HG02588 (cell line): ENCODE measurements around the gene TPP2.

ENCODE experiments used
- ATAC-seq: cut with Tn5 transposase; IDR thresholded peaks from one replicate; pipeline ENCODE4 v1.9.1; 2021; ENCODE audit warnings: mild to moderate bottlenecking, moderate library complexity; ENCODE audit not compliant: unreplicated experiment

Gene TPP2

DNA sequence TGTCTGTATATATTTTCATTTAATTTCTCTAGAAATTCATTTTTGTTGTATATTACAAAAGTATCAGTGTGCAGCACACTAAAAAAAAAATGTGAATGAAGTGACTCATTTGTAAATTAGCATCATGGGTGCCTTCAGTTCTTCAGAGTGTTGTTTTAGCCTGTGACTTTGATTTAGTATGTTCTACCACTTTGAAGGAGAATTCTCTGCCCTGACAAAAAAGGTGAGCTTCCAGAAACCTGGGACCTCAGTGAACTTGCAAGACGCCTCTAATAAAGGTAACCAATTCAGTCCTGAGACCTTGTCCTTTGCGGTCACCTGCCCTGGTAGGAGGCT, 95.7 kb downstream of the TPP2 start:
- no peak for ATAC-seq

DNA sequence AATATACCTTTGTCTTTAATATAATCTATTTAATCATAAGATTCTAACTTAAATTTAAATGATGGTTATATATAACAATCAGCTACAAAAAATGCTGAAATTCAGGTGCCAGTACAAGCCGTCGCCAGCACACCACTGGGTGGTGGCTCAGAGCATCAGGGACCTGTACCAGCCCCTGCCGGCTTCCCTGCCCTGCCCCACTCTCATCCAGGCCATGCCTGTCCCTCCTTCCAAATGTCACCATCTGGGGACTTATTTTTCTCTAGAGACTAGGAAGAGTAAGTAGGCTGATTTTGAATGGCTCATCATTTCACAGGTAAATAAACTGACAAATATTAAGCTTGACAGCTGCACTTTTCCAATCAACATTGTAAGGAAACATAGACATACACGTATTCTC, 96.5 kb downstream of the TPP2 start:
- no peak for ATAC-seq

DNA sequence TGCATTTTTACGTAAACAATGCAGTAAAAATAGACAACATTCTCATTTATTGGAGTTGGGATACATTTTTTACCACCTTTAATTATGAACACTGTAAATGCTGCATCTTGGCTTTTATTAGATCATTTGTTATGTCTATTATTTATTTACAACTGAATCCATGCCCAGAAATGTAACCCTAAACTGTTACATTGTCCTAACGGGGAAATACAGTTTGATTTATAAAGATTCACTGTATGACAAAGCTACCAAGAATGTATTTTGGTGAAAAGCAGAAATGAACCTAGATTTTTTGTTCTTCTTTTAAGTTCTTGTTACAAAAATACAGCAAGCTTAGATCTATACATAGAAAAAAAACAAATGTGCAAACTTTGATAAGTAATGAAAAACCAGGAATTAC, 97.0 kb downstream of the TPP2 start:
- no peak for ATAC-seq

DNA sequence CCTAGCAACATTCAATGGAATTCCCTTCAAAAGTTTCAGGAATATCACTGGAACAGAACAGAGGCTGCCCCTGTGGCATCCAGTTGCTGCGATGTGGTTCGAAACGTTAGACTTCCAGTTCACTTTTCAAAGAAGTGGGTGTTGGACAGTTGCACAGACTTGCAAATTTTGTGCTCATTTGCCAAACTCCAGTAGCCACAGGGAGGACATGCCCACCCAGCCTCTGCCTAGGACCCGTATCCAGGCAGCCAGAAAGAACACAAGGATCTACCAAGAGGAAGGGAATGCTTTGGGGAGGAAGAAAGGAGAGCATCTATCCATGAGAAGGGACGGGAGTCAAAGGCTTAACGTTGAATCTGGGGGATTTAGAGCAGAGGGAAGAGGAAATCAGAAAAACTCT, 98.2 kb downstream of the TPP2 start, which contains the start of gene METTL21C:
METTL21C (minus strand) TSS at position 108 of the 400 bp plus-strand sequence. CDS start 546 bp downstream, outside the sequence.
- no peak for ATAC-seq

DNA sequence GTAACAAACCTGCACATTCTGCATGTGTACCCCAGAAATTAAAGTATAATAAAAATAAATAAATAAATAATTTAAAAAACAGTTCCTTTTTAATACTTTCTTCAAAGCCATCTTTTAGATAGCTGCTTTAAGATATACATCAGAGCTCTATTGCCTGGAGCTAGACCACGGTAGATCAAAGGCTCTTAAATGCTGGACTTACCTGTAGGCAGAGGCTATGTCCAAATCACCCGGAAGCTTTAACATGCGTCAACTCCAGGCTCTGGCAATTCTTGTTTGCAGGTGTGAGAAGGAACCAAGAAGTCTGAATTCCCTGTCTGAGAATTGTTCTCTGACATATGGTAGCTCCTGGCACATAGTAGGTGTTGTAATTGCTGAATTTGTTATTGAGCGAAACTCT, 99.7 kb downstream of the TPP2 start:
- ATAC-seq = no peak

DNA sequence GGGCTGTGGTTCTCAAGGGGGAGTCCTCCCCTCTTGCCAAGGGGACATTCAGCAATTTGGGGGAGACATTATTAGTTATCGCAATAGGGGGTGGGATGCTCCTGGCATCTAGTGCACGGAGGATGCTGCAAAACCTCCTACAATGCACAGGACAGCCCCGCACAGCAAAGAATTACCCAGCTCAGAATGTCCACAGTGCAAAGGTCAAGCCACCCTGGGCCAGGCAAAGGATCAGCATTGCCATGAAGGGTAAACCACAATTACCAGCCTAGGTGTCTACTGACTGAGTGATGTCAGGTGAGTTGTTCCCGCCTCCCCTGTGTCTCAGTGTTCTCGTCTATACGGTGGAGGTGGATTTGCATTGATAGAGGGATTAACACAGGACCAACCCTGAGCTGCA, 100.5 kb downstream of the TPP2 start:
- ATAC-seq = no peak

DNA sequence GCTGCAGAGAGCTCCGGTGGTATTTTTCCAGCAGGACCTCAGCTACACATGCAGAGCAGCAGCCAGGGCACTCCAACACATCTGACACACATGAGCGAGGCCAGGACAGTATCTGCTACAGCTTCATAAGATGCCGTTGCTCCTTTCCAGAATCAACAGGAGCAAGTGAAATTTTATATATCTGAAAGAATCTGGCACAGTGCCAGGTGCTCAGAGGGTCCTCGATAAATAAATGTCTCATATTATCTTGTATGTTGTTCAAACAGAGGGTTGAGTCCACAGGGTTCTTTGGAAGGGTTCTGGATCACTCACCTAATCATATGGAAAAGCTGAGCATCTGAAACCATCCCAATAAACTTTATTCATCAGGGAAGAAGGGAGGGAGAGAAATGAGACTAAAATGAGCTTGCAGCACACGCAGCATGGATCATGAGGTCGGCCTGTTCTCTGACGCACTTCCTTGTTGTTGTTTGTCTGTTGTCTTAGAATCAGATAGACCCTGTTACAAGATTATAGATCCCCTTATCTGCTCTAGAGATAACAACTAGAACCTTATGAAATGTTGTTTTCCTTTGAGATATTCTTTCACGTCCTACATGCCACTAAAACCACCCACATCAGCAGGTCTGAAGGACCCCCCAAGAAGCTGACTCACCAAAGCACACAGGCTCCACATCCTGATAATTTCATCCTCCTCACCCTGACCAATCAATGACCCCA, 101.3 kb downstream of the TPP2 start:
- no peak for ATAC-seq

DNA sequence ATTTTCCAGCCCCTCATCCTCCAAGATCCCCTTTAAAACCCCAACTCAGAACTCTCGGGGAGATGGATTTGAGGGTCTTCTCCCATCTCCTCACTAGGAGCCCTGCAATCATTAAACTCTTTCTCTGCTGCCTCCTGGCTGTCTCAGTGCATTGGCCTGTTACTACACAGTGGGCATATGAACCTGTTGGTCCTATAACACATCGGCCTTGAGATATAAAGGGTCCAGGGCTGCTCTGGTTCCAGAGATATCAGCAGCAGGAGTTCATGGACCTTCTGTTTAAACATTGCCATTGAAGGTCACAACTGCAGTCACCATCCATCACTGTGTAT, 101.8 kb downstream of the TPP2 start:
- no peak for ATAC-seq

DNA sequence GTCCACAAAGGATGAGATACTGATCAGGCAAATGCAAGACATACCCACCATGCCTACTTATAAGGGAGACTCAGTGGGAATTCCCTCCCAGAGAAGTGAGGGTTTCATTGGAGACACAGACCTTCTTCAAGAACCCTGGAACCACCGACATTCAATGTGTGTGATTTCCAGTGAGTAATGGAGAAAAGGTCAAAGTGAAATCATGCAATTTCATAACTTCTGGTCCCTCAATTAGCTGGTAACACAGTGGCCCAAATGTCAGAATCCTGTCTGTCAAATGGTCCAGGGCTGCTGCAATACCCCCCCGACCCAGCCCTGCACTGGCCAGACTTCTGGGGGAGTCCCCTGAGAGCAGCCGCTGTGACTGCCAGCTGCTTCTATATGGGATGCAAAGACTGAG, 102.7 kb downstream of the TPP2 start:
- ATAC-seq = no peak

DNA sequence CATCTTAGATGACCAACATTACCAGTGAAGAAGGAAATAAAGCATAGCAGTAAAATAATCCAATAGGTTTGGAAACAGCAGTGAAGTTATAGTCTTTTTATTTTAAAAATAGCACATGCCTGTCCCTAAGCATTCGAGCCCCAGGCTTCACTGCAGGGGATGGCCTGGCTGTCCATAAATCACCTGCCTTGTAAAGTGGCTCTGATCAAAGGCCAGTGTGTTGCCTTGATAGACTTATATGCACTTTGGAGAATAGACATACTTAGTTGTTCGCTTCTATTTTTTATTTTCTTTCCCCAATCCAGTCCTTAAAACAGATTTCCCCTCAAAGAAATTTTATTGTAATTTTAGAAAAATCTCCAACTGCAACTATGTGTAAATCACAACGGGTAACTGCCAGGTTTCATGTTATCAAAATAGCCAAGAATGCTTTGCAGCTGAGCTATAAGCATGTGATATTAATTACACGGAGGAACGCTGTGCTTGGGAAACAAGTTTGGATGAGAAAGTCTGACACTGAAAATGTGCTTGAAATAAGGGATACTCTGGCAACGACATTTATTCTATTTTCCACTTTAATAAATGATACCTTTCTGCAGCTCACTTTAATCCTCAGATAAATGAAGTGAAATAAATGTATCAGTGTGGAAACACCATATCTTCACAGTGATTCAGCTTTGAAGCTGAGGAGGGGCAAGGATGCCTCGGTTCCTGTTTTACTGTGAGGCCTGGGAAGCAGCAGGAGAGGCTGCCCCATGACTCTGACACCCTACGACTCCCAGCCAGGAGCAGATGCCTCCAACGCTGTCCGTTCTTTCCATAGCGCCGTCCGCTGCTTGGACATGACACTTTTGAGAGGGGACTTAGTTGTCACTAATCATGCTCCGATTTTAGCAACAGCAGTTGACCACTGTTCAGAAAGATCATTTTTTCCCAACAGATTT, 103.6 kb downstream of the TPP2 start:
- ATAC-seq = no peak

DNA sequence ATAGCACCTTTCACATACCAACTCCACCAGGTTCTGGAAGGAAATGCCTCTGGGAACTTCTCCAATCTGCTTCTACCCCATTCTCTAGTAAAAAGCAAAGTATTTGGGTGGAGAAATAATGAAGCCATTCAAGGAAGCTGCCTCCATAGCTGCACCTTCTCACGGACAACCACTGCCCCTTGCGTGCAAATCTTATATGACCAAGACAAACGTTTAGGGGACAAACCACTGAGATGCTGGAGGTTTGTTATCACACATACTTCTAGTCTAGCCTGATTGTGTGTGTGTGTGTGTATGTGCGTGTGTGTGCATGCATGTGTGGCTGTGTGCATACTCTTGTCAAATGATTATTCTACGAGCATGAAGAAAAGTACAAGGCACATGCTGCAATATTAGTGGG, 104.5 kb downstream of the TPP2 start:
- no peak for ATAC-seq

DNA sequence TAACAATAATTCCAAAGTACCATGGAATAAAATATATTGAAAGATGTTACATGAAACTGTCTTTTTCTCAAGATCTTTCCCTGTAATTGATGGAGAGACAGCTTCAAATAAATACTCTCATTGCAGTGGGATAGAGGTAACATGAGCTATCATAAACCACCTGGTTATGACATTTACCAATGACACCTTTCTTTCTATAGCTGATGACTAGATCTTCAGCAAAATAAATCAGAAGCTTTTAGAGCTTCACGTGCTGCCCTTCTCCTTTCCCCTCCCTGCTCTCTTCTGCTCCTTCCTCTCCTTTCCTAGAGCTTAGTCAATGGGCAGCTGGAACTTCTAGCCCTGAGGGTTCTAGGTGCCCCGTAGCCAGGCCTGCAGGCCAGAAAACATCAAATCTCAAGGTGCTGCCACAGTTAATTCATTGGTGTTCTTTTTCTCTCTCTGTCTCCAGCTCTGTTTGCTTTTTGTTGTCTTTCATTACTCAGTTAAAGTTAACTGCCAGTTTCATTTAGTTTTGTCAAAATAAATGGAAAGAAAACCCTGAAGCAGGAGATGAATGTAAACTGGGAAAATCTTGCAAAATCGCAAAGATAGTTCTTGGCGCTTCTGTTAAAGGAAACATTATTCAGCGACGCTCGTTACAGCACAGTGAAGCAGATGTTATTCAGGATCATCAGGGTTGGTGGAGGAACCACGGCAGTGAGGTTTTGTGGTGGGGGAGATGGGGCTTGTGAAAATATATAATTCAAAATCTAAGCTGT, 106.4 kb downstream of the TPP2 start:
- ATAC-seq = no peak

DNA sequence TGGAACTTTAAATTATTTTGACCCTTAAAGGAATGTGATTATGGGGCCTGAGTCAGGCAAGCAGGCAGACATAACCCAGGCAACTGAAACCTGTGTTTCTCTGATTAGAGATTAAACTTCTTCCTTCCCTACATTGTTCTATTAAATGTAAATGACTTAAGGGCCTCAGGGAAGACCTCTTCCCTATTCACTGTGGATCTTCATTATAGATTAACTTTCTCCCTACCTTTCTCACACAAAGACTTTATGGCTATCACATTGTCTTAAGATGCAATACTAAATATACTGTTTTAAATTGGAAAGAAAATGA, 106.9 kb downstream of the TPP2 start:
- no peak for ATAC-seq

DNA sequence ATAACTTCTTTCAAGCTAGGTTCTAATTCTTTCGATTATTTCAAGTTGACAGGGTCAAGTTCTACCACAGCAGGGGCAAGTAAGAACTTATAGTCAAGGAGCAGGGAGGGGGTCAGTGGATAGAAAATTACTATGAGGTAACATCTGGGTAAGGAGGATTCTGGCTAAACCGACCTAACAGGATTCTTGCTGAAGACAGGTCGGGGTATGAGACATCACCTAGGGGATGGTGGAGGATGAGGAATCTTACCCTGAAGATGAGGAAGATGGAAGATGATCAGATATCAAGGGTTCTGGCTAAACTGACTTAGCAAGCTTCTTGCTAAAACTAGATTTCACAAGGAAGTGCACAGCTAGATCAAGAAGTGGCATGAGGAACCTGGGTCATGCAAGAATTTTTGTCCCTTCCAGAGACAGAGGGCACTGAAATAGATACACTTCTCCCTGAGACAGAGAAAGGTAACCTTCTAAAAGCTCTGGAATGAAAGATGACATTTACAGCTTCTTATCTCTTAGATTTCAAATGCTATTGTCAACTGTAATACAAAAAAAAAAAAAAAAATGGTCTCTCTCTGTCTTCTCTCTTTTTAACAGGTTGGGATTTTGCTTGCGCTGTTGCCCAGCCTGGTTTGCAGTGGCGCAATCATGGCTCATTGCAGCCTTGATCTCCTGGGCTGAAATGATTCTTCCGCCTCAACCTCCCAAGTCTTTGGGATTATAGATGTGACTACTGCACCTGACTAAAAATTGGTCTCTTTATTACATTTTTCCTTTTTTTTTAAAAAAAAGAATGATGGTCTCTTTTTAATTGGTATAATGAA, 107.7 kb downstream of the TPP2 start:
- no peak for ATAC-seq

DNA sequence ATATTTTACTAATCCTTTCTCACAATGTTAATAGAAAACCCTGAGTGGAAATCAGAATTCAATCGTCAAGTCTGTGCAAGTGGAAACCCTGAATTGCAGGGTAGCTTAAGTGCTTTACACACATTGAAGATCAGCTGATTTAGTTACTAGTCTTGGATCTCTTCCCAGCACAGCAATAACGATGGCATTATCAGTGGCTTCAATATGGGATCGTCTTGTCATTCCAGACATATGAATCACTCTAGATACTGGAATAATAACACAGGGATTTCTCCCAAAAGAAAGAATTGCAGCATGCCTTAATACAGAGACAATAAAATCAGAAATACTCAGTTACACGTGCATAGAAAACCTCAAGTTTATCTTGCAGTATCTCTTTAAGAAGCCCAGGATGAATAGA, 110.7 kb downstream of the TPP2 start:
- no peak for ATAC-seq

DNA sequence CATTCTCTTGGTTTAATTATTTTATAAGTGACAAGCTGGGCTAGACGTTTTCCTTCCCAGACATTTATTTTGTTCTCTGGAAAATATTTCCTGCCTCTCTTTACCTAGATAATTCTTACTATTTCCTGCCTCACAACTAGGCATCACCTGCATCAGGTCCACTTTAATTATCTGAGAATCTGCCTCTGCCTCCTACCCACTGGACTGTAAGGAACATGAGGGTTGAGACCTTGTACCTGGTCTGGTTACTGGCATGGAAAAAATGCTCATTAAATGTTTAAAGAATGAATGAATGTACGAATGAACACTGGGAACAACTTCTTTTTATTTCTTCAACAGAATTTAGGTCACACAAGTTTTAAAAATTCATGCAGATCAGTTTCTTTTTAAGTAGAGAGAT, 111.4 kb downstream of the TPP2 start:
- ATAC-seq = no peak

DNA sequence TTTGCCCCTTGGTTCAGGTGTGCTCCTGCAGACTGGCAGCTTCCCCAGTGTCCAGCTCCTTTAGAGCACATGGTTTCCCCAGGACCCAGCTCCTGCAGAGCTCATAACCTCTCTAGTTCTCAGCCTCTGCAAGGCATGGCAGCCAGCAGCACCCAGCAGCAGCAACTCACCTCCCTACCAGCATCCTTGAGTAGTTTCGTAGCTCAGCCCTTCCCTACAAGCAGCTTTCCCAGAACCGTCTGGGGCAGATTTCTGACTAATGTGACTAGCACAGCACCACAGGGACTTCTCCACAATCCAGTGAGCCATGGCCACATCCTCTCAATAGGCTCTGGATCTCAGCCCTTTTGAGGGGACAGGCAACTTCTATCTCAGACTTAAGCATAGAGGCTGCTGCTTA, 112.2 kb downstream of the TPP2 start:
- no peak for ATAC-seq

DNA sequence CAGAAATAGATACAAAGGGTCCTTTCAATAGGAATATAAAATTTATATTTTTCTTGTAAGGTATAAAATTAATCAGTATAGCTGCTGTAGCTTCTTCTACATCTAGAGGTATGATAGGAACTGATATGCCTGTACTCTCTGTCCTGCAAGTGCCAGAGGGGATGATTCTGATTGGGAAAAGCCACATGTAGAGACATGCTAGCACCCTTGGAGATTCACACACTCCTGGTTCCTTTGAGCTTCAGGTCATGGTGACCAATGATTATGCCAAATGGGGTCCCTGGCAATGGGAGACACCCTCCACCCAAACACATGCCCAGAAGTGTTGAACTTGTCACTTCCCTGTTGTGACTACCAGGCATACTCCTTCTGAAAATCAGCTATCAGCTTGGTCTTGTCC, 112.8 kb downstream of the TPP2 start:
- ATAC-seq = no peak

DNA sequence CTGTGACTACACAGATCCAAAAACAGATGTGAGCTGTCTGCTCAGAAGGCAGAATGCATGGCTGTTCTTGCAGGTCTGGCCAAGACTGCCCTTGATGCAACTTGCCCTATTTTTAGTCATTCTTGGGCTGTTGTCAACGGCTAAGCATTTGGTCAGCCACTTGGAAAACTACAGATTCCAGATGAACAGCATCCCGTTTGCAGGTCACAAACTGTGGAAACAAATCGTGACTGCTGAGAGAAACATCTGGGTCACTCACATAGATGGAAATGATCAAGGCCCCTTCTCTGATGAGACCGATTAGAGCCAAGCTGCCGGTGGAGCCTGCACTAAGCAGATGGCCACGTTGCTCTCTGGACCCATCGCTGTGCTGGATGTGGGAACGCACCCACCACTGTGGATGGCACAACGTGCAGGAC, 113.5 kb downstream of the TPP2 start:
- ATAC-seq = no peak

DNA sequence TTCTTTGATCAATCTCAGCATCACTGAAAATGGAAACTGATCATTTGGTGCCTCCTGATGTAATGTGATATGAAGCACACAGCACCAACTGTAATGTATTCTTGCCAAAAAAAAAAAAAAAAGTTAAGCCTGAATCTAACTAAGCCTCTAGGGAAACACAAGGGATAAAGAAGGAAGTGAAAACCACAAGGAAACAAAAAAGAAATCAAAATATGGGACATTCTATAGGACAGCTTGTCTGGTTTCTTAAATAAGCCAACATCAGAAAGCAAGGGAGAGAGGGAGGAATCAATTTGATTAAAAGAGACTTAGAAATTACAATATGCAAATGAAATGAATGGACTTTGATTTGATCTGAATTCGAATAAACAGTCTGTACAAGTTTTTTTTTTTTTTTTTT, 118.7 kb downstream of the TPP2 start:
- no peak for ATAC-seq

DNA sequence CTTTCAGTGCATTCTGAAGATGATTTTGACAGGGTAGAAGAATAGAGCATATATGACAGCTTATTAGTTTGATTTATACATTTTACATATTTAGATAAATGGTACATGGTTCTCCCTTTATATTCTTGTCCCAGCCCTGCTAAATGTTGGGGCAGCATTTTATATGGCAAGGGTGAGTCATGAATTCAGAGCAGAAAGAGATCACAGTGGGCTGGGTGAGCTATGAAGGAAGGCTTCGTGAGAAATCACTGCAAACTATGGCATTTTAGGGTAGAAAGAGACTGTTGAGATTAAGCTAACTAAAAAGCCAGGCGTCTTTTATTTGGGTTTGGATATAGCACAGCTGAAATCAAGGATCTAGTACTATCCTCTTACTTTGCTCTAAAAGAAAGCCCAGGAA, 122.0 kb downstream of the TPP2 start:
- ATAC-seq = no peak
